Activated CD8-positive, alpha-beta memory T cell treated with anti-CD3 and anti-CD28 coated beads, Interleukin-2, amount 50 U/mL, for 48 hours (primary cell): Measurements from ENCODE around the gene RBBP8.
"Not testable (repeated sequence)": the region's sequence is repeated elsewhere in the genome, so short reads cannot be mapped to it uniquely, and the experiment has no call there.

ENCODE experiments used
- DNase-seq: peaks from one replicate; pipeline ENCODE4 v3.0.0-alpha.2; 2020

RBBP8 gene

DNA sequence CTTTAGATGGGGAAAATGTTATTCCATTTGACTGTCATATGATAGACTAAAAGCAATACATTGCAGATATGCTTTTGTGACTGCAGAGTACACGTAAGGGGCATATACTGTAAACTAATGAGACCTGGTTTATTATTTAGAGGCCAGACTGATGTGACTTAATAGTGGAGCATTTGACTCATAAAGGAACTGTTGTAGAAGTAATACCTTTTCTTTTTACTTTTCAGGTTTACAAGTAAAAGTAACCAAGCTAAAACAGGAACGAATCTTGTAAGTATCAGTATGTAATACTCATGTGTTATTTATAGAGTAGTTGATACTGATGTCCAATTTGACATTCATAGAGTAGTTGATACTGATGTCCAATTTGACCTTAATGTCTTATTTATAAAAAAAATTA lies 13.1 kb downstream of the RBBP8 start:
- DNase-seq = no peak

DNA sequence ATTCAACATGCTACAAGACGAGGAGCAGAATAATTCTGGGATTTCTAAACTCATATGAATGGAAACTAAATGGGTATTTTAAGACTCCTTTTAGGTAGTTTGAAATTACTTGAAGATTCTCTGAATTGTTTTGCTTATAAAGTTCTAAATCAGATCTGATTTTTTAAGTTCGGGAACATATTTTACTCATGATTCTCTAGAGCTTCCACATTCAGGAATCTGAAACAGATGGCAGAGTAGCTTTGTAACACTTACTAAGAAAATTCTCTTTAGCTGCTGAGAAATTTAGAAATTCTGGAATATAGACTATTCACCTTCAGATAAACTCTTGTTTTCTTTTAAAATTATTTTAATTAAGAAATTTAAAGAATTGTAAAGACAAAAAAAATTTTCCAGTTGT lies 13.7 kb downstream of the RBBP8 start:
- DNase-seq = no peak

DNA sequence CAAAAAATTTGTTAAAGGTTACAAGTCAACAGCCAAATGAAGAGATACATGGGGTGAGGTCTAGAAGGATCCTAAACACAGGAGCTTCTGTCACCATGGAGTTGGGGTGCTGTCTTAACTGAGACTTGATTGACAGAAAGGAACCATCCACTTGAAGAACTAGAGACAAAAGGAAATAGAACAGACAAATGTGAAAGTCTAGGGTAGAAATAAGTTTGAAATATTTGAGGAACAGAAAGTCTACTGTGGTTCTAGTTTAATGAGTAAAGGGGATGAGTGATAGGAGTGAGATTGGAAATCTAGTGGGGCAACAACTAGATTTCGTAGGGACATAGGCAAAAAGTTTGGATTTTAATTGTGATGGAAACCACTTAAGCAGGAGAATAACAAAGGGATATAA lies 18.7 kb downstream of the RBBP8 start:
- no peak for DNase-seq

DNA sequence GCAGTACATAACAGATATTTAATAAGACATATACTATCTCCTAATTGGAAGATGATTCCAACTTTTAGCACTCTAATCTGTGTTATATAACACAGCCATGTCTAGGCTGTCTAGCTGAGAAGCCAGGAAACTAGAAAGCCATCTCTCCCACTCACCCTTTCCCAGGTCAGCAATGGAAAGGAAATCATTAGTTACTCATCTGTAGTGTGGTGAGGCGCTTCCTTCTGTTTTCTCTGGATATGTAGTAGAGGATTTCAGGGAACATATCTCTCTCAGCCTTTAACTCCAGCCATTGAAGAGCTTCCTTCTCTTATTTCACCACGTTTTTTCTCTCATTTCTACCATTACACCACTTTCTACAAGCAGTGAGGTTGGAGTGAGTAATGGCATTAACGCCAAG lies 19.4 kb downstream of the RBBP8 start:
- DNase-seq = no peak

DNA sequence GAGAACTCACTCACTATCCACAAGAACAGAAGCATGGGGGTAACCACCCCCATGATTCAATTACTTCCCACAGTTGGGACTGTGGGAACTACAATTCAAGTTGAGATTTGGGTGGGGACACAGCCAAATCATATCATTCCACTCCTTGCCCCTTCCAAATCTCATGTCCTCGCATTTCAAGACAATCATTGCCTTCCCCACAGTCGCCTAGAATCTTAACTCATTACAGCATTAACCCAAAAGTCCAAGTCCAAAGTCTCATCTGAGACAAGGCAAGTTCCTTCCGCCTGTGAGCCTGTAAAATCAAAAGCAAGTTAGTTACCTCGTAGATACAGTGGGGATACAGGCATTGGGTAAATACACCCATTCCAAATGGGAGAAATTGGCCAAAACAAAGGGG lies 20.9 kb downstream of the RBBP8 start:
- not testable (repeated sequence) for DNase-seq

DNA sequence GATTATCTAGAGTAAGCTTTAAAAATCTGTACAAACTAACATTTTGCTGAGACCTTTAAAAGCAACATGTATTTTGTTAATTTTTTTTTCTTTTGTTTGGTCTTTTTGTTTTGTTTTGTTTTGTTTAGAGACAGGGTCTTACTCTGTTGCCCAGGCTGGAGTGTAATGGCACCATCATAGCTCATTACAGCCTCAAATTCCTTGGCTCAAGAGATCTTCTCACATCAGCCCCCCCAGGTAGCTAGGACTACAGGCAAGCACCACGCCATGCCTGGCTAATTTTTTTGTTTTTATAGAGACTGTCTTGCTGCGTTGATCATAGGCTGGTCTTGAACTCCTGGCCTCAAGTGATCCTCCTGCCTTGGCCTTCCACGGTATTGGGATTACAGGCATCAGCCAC lies 23.1 kb downstream of the RBBP8 start:
- no peak for DNase-seq

DNA sequence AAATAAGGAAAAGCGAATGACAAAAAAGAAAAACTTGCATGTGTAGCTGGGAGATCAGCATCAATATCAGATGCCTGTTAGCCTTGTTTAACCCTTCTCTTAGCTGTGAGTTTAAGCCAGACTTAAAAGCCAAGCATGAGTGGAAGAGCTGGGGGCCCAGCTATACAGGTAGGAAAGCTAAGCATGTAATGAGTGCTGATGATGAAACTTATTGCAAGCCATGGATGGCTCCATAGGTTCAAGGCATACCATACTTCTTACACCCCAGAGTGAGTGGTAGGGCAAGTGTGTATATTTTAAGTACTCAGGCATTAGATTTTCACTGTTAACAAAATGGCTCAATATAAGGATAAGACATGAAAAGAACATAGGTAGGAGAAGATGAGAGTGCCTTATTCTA lies 28.0 kb downstream of the RBBP8 start:
- no peak for DNase-seq

DNA sequence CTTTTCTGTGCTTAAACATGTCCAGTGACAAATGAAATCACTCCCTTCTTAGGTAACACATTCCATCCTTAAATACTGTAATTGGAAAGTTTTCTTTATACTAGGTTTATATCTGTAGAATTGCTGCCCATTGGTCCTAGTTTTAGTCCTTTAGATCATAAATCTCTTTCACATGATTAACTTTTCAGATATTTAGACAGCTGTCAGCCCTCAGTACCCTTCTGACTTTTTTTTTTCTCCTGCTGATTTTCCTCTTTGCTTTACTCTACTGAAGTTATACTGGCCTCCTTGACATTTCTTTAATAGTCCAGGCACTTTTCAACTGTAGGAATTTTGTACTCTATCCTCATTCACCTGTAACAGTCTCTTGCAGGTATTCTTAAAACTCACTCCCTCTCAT lies 28.9 kb downstream of the RBBP8 start:
- DNase-seq = no peak

DNA sequence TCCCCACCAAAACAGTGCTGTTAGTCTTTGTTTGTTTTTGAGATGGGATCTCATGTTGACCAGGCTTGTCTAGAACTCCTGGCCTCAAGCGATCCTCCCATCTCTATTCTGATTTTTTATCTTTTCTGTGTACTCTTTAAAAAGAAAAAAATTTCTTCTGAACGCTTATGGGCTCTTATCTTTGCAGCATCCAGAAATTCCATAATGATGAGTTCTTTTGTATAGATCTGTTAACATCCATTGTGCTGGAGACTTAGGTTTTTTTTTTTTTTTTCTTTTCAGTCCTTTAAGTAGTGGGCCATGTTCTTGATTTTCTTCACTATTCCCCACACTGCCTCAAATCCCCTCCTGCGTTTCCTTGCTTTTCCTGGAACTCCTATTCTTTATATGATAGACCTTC lies 31.0 kb downstream of the RBBP8 start:
- no peak for DNase-seq

DNA sequence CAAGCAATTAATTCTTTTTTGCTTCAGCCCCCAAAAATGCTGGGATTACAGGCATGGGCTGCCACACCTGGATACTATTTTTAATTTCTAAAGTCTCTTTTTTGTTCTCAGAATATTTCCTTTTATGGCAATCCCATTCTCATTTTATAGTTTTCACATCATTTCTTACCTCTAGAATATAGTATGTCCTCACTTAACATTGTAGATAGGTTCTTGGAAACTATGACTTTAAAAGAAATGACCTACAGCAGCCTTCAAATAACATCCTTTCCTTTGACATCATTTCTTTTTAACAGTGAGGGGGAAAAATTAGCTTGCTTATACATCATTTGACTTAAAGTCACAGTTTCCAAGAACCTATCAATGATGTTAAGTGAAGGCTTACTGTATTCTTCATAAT lies 31.6 kb downstream of the RBBP8 start:
- no peak for DNase-seq

DNA sequence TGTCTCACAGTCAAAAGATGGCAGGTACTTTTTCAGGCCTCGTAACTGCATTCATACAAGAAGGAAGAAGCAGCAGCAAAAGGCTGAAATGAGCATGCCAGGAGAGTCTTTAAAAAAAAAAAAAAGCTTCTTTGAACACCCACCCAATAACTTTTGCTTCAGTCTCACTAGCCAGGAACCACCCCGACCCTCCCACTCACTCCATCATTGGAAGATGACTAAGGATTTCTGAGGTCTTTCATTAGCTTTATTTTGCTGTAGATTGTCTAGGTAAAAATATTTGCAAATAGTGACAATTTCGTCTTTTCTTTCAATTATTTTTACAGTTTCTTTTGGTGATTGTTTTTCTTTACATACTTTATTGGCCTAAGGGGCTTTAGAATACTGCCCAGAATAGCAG lies 37.9 kb downstream of the RBBP8 start:
- DNase-seq = no peak

DNA sequence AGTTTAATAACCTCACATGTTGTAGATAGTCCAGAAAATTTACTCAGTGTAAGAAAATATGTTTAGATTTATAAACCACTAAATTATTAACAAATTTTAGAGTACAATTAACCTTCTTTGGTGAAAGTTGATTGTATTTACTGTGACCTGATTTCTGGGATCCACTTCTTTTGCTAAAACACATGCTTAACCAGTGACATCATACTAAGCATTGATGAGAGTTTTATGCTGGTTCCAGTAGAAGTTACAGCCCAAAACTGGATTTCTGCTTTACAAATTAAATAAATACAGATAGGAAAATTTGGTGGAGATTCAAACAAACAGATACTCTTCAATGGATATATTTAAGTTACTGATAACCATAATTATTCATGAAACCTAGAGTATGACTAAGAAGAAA lies 40.9 kb downstream of the RBBP8 start:
- DNase-seq = no peak

DNA sequence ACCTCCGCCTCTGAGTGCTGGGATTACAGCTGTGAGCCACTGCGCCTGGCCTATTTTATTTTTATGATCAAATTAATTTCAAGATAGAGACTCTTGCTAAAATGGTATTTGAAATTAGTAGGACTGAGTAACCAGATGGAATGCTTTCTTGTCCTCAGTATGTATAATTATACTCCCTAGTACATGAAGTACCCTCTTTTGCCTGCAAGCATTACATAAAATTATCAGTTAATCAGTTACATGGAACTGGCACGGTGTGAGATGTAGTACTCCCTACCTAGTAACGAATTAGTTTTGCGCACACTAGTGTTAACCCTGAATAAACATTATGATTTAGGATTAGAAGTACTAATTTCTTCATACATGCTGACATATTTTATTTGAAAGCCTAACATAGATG lies 41.6 kb downstream of the RBBP8 start:
- DNase-seq = no peak

DNA sequence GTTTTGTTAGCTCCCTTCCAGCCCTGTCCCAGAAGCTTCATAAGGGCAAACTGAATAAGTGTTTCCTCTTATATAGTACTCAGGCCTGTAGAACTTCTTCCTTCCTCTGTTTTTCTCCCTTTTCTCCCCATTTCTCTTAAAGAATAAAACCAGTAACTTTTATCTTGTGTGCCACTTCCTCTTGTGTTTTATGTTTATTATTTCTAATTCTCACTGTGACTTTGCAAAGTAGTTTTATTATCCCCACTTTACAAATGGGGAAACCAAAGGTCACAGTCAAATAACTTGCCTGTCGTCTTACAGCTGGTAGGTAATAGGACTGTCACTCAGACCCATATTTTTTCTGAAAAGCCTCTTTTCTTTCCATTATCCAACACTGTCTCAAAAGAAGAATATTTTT lies 42.4 kb downstream of the RBBP8 start:
- DNase-seq = no peak

DNA sequence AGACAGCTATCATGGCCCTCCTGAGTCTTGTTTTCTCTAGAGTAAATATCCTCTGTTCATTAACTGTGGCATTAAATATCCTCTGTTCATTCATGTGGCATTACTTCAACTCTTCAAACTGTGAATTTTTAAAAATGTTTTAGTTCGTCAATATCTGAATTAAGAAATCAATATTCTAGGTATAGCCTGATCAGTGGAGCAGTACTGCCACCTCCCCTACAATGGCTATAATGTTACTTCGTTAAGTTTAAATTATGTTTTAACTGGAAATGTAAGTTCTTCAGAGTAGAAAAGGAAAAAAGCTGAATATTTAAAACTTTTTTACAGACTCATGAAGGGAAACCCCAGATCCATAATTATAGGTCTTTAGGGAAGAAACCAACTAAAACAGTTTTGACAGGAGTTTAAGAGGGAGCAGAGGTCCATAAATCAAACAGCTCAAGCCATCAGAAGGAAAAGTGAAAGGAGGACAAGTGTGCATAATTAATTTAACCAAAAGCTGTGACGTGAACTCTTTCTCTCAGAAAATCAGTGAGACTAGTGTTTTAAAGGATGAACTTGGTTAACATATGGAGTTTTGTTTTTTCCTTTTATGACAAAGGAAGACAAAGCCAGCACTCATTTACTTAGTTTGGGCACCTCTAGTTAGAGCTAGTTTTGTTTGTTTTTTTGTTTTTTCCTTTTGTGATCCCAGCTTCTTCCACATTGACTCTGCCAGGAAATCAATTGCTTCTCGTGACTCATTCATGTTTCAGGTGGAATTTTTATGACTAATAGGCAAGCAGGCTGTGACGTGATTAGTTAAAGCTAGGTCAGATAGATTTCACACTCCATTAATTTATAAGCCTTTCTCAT lies 44.9 kb downstream of the RBBP8 start:
- DNase-seq = no peak

DNA sequence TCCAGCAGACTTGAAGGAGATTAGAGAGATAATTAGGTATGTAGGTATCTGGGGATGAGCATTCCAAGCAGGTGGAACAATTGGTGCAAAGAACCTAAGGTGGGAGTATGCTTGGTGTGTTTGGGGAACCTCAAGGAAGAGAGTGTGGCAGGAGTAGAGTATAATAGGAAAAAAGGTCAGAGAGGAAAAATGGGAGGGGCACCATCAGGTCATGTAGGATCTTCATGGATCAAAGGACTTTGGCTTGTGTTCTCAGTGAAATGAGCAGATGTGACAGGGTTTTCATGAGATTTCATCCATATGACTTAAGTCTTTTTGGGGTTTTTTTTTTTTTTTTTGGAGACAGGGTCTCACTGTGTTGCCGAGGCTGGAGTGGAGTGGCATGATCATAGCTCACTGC lies 47.3 kb downstream of the RBBP8 start:
- no peak for DNase-seq

DNA sequence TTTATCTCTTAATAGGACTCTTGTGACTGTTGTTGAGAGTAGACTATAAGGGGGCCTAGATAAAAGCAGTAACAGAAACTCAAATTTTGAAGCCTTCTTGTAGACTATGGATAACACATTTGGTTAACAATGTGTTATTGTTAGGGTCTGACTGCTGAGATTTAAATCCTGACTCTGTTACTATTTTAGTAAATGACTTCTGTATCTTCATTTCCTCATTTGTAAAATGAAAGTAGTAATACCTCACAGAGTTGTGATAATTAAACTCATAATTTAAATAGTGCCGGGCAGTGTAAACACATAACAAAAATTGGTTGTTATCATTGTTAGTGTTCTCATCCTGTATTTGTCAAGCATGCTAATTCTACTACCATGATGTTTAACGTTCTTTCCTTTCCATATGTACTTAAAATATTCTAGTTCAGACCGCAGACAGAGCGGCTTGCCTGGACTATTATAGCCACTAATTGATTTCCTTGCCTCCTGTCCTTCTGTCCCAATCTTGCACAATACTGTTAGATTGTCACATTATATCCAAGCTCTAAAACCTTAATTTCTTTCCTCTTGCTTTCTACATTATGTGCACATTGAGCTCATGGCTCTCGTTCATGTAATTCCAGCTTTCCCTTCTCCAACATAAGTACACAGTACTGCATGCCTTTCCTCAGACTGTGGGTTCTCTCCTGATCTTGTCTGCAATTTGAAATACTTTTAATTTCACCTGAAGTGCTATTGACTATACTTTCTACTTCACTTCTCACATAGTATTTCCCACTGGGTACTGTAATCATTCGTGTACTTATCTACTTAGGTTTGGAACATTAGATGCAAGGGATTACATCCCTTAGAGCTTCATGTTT lies 48.4 kb downstream of the RBBP8 start:
- DNase-seq = no peak

DNA sequence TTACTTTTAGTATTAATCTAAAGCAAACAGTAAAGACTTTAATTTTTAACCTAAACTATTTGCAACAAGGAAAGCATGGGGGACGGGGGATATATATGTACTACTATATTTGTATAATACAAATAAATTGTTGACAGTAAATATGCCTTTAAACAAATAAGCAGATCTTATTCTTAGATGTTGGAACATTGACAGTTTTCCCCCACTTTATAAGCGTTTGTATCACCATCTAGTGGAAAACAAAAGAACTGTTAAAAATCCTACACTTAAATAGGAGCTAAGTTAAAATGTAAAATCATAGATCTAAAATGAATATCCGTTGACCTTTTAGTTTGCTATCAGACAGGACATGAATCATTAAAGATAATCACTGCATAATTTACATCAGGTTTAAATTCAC lies 50.0 kb downstream of the RBBP8 start:
- DNase-seq = no peak

DNA sequence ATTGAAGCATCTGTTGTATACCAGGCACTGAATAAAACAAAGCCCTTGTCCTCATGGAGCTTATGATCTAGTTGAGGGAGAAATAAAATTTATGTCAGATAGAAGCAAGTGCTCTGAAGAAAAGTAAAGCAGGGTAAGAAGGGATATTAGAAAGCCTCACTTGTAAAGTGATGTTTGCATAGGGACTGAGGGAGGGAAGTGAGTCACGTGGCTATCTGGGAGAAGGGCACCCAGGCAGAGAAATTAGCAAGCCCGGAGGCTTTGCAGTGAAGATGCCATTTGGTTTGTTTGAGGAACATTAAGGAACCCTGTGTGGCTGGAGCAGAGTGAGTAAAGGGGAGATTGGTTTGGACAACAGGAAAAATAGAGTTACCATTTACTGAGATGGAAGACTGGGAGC lies 52.1 kb downstream of the RBBP8 start:
- no peak for DNase-seq

DNA sequence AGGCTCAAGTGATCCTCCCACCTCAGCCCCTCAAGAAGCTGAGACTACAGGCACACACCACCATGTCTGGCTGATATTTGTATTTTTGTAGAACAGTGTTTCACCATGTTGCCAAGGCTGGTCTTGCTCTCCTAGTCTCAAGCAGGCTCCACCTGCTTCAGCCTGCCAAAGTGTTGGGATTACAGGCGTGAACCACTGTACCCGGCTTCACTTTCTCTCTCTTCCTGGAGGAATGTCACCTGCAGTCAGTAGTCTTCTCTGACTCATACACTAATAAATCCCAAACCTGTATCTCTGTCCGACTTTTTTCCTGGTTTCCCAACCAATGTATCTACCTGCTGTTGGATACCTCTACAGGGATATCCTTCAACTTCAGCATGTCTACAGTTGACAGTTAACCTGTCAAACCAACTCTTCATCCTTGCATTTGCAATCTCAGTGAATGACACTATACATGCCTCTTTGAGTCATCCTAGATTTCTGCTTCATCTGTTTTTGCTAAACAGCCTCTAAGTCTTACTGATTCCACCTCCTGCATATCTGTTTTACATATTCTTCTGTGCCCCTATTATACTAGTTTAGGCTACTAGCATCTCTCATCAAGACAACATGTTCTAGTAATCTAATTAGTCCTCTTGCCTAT lies 54.5 kb downstream of the RBBP8 start:
- DNase-seq = no peak

DNA sequence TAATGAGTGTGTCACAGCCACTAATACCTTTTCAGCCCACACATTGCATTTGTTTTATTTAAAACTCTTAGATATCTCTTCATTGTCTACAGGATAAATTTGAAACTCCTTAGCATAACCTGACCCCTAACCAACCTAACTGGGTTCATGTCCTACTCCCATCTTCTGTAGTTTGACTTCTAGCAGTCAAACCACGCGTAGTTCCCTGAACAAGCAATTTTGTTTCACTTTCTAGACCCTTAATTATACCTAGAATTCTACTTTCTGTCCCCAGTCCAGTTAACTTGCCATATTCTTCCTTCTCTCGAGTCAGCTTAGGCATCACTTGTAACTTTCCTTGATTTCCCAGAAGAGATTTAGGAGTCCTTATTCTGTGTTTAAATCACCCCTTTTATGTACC lies 55.1 kb downstream of the RBBP8 start:
- DNase-seq = no peak

DNA sequence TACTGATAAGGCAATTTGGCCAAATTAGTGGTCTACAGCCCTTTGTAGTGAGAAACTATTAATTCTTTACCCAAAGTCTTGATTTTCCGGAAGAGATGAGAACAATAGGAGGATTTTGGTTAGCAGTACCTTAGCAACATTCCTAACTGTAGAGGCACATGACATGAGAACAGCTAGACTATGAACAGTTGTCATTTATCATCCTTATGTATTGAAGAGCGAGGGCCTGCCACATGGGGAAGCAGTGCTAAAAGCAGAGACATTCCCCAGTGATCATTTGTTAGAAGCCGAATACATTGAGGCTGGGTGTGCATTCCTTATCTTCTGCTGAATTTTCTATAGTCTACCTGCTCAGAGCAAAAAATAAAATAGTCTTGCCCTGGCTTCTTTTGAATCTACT lies 65.2 kb downstream of the RBBP8 start:
- DNase-seq = no peak

DNA sequence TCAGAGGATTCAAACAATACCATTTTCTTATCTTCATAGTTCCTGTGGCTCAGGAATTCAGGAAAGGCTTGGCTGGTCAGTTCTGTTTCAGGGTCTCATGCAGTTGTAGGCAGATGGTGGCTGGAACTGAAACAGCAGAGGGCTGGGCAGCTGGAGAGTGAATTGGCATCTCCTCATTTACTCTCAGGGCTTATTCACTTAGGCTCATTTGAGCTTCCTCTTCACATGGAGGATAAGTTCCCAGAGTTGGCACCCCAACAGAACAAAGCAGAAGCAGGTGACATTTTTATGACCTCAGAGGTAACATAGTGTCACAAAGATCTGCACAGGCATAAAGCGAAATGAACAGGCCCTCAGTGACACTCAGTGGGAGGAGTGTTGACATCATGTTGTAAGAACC lies 66.1 kb downstream of the RBBP8 start:
- no peak for DNase-seq

DNA sequence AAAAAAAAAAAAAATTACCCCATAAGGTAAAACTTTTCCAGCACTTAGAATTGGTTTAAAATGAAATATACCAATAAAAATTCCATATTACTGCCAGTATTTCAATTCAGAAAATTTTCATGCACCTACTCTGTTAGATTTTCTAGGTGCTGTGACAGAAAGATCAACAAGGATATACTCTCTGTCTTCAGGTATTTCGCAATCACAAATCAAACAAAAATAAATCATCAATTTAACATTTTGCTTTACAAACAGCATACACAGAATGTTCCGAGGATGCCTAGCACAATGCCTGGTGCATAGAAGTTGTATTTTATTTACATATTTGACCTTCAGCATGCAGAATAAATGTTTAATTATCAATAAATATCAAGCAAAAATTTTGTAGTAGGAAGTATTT lies 66.5 kb downstream of the RBBP8 start:
- DNase-seq = no peak
